Esophagus squamous epithelium (tissue), 5 donors: ENCODE results near the gene SCMH1. TPM values are rescaled to one million over a fixed set of nuclear protein-coding genes. Genes with fewer than 3 reads are reported as not detected.

Experiments used
- DNase-seq: peaks from one replicate; lab custom pipeline; 2025; lab: John Stamatoyannopoulos, UW
- H3K27ac ChIP-seq, 4 donors: fragments of 200-600 bp; sonication (generic); one replicate each; pipeline ENCODE4 v1.5.1; 2016 to 2019; ENCODE audit warnings: mild to moderate bottlenecking in 1 of 4
- H3K27me3 ChIP-seq, 4 donors: fragments of 200-600 bp; sonication (generic); 1 replicate in 3 of 4; 2 replicates in 1 of 4; pipeline versions ENCODE4 v1.5.1 to v1.6.0; 2017 to 2021; ENCODE audit warnings: antibody characterized with exemption in 1 of 4
- H3K36me3 ChIP-seq, 3 donors: fragments of 200-600 bp; sonication (generic); one replicate each; pipeline ENCODE4 v1.5.1; 2016 to 2019
- H3K4me1 ChIP-seq, 3 donors: fragments of 200-600 bp; sonication (generic); one replicate each; pipeline ENCODE4 v1.5.1; 2017 to 2019
- H3K4me3 ChIP-seq, 4 donors: fragments of 200-600 bp; sonication (generic); 1 replicate in 3 of 4; 2 replicates in 1 of 4; pipeline ENCODE4 v1.5.1; 2016 to 2019; ENCODE audit warnings: mild to moderate bottlenecking in 2 of 4, moderate library complexity in 1 of 4
- H3K9me3 ChIP-seq, 3 donors: fragments of 200-600 bp; sonication (generic); one replicate each; pipeline ENCODE4 v1.5.1; 2016 to 2019
- POLR2A ChIP-seq, 4 donors: fragments of 450-650 bp; IDR thresholded peaks; one replicate each; pipeline ENCODE4 v1.6.1; 2017; ENCODE audit warnings: antibody characterized with exemption in 4 of 4, mild to moderate bottlenecking in 4 of 4, moderate library complexity in 3 of 4
- WGBS, 2 donors: methylation state at CpG; one replicate each; pipeline ENCODE4 v1.1.5; 2018; 5-methylcytosine and 5-hydroxymethylcytosine counted together
- intact Hi-C: fragments of 100-400 bp; cut with DNase I; formaldehyde crosslinking; loops from one replicate; pipeline ENCODE4 v1.15.0; 2022
- total RNA-seq, 4 donors: library from RNA; depleted of rRNA; stranded (reverse); fragments of >200 nt; gene quantifications; one replicate each; pipeline ENCODE4 v1.1.0, GENCODE V29; 2016
- TF ChIP-seq, protein P1 (sequence below), 6 experiments: fragments of 450-650 bp in 4 of 6; fragments of 200-600 bp in 2 of 6; sonication (generic) in 2 of 6; IDR thresholded peaks; one replicate each; pipeline ENCODE4 v1.5.1; 2016 to 2019; ENCODE audit warnings: antibody characterized with exemption in 6 of 6, mild to moderate bottlenecking in 4 of 6, moderate library complexity in 4 of 6
- donor health status: DM: yes; HTN: yes; CAD: no.

Gene SCMH1
- total RNA-seq, 4 donors from 2014 or later, result 4.4 to 46.9 (median 16.3) TPM

DNA sequence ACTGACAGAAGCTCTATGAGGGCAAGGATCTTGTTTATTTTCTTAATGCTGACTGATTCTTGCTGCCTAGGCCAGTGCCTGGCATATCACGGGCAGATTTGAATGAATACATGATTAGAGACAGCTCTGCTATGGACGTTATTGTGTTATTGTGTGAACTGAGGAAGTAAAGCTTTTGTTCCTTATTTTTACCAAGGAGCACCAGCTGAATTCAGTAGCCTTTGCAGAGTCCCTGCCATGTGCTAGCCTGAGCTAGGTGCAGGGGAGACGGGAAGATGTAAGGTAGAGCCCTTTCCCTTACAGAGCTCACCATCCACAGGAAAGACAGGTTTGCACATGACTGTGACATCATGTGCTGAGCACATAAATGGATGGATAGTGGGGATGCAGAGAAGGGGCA, 36.0 kb upstream of the SCMH1 start:
- no peak overlapping the region for H3K4me3 ChIP-seq
- no peaks in the 10 kb centered on the region for H3K9me3 ChIP-seq
- intact Hi-C loops, result no loop called here
- WGBS, 2 donors, result 65 to 75% methylated on average over 3 of the region's 3 CpGs
- H3K27me3 ChIP-seq, result peaks cover 0 to 61% (median 0%) of the 10 kb centered on the region in 4 donors
- TF ChIP-seq, protein P1, sequence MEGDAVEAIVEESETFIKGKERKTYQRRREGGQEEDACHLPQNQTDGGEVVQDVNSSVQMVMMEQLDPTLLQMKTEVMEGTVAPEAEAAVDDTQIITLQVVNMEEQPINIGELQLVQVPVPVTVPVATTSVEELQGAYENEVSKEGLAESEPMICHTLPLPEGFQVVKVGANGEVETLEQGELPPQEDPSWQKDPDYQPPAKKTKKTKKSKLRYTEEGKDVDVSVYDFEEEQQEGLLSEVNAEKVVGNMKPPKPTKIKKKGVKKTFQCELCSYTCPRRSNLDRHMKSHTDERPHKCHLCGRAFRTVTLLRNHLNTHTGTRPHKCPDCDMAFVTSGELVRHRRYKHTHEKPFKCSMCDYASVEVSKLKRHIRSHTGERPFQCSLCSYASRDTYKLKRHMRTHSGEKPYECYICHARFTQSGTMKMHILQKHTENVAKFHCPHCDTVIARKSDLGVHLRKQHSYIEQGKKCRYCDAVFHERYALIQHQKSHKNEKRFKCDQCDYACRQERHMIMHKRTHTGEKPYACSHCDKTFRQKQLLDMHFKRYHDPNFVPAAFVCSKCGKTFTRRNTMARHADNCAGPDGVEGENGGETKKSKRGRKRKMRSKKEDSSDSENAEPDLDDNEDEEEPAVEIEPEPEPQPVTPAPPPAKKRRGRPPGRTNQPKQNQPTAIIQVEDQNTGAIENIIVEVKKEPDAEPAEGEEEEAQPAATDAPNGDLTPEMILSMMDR (IDR thresholded peaks at IDR 0.05), result no peak
- TF ChIP-seq POLR2A (IDR thresholded peaks at IDR 0.05), result no peak
- peaks cover 0 to 16% (median 0%) of the 10 kb centered on the region in 3 donors for H3K4me1 ChIP-seq
- DNase-seq, result no peak
- no peak overlapping the region for H3K27ac ChIP-seq
- H3K36me3 ChIP-seq, result no peaks in the 10 kb centered on the region

DNA sequence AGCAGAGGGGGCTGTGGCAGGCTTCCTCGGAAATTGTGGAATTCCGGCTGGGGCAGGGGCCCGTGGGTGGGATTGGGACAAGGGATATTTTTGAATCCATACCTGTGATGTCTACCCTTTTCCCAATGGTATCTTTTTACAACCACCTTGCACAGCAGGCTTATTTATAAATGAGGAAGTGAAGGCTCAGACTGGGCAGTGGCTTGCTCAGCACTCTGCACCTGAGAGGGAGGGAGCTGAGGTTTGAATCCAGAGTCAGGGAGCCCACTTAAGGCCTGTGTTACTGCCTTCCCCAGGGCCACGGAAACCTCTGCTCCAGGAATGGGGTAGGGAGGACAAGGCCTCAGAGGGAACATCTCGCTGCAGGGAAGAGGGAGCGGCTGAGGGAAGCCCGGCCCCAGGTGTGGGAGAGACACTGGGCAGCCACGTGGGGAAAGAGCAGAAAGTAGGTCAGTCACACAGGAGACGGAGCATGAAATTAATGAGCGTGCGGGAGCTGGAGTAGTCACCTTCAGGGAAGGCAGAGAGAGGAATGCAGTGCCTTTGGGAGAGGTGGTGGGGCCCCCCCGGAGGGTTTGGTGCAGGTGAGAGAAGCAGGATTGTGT, 35.4 kb upstream of the SCMH1 start:
- H3K27ac ChIP-seq, result no peak overlapping the region
- 48 to 70% methylated on average over 11 to 12 of the region's 12 CpGs for WGBS, 2 donors
- peaks cover 0 to 55% (median 0%) of the 10 kb centered on the region in 4 donors for H3K27me3 ChIP-seq
- peaks cover 0 to 10% (median 0%) of the 10 kb centered on the region in 3 donors for H3K4me1 ChIP-seq
- H3K9me3 ChIP-seq, result no peaks in the 10 kb centered on the region
- H3K36me3 ChIP-seq, result no peaks in the 10 kb centered on the region
- no peak for DNase-seq
- no peak for TF ChIP-seq POLR2A (IDR thresholded peaks at IDR 0.05)
- TF ChIP-seq, protein P1 (IDR thresholded peaks at IDR 0.05), result no peak
- intact Hi-C loops, result no loop called here
- H3K4me3 ChIP-seq, result no peak overlapping the region

DNA sequence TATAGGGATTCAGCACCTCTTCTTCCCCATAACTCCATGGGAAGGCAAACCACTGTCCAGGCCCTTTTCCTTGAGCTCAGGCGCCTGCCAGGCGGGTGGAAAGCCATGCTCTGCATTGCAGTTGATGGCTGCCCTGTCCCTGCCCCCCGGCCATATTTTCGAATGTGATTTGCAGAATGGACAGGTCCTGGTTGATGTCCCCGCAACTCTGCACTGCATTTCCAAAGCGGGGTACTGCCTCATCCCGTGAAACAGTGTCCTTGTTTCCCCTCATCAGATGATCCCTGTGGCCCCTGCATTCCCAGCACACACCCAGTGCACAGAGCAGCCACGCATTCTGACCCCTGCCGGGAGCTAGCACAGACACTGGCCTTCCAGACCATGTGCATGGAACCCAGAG, 33.7 kb upstream of the SCMH1 start:
- TF ChIP-seq POLR2A (IDR thresholded peaks at IDR 0.05), result no peak
- TF ChIP-seq, protein P1 (IDR thresholded peaks at IDR 0.05), result no peak
- peaks cover 0 to 41% (median 0%) of the 10 kb centered on the region in 4 donors for H3K27me3 ChIP-seq
- no peak overlapping the region for H3K27ac ChIP-seq
- H3K4me1 ChIP-seq, result peaks cover 0 to 10% (median 0%) of the 10 kb centered on the region in 3 donors
- 89 to 93% methylated on average over 5 to 9 of the region's 9 CpGs for WGBS, 2 donors
- no peak overlapping the region for H3K4me3 ChIP-seq
- H3K9me3 ChIP-seq, result no peaks in the 10 kb centered on the region
- no peak for DNase-seq
- intact Hi-C loops, result no loop called here
- no peaks in the 10 kb centered on the region for H3K36me3 ChIP-seq

DNA sequence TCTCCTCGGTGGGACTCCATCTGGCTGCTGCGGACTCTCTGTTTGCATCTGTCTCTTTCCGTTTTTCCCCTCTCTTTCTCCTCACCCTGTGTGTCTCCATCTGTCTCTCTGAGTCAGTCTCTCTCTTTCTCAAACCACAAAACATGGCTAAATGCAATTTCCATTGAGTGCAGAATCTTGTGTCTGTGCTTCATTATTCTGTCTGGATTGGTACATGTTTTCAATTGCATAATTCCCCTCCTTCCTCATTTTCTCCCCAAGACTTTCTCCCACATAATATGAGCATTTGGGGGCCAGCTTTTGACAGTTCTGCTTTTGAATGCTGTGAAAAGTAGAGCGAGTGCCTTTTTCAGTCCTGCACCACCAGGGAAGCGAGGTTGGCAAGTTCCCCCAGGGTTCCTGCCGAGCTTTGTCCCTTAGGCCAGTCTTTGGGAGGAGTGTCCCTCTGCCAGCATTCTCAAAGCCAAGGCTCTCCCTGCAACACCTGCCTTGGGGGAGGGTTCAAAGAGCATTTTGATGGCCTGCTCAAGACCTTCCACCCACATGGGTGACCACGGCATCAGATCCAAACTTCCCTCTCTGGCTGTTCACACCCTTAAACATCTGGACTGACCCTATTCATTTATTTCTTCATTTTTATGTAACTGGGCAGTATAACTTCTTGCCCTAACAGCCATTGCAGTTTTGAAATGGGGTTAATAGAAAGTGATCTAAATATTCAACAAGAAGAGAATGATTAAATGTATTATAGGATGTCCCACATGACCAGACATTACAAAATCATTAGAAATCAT, 32.8 kb upstream of the SCMH1 start:
- DNase-seq, result no peak
- no peak for TF ChIP-seq POLR2A (IDR thresholded peaks at IDR 0.05)
- TF ChIP-seq, protein P1 (IDR thresholded peaks at IDR 0.05), result no peak
- 54 to 61% methylated on average over 7 of the region's 7 CpGs for WGBS, 2 donors

DNA sequence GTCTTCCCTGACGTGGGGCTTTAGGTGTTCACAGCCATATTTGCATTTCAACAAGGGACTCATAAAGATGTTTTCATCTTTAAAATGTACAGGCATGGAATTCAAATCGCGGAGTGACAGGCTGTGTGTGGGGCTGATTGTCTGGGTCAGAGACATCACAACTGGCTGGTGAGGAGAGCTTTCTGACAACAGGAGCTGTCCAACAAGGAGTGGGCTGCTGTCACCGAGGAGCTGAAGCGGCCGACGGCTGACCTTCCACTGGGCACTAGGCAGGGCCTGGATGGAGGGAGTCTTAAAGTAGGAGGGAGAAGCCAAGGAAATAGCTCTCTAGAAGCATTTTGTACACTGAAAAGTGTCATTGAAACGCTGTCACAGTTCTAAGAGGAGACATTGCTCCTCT, 30.5 kb upstream of the SCMH1 start:
- H3K27me3 ChIP-seq, result peaks cover 0 to 15% (median 0%) of the 10 kb centered on the region in 4 donors
- 69 to 78% methylated on average over 3 to 7 of the region's 8 CpGs for WGBS, 2 donors
- H3K27ac ChIP-seq, result no peak overlapping the region
- intact Hi-C loops, result no loop called here
- H3K36me3 ChIP-seq, result no peaks in the 10 kb centered on the region
- no peak overlapping the region for H3K4me3 ChIP-seq
- H3K9me3 ChIP-seq, result no peaks in the 10 kb centered on the region
- TF ChIP-seq, protein P1 (IDR thresholded peaks at IDR 0.05), result no peak
- no peak for TF ChIP-seq POLR2A (IDR thresholded peaks at IDR 0.05)
- no peak for DNase-seq
- H3K4me1 ChIP-seq, result peaks cover 0 to 12% (median 0%) of the 10 kb centered on the region in 3 donors

More for the DNA sequence above, 32.8 kb upstream of the SCMH1 start:
- no peaks in the 10 kb centered on the region for H3K9me3 ChIP-seq
- no peak overlapping the region for H3K27ac ChIP-seq
- H3K4me3 ChIP-seq, result no peak overlapping the region
- peaks cover 0 to 10% (median 0%) of the 10 kb centered on the region in 3 donors for H3K4me1 ChIP-seq
- H3K36me3 ChIP-seq, result no peaks in the 10 kb centered on the region
- H3K27me3 ChIP-seq, result peaks cover 0 to 32% (median 0%) of the 10 kb centered on the region in 4 donors
- intact Hi-C loops, result no loop called here
